Ramos (cell line): ENCODE measurements around the gene ANKZF1.

ENCODE experiments used
- in situ Hi-C: fragments of 300-500 bp; cut with MboI; formaldehyde crosslinking; loops from one replicate; pipeline ENCODE4 v1.14.3; 2022; ENCODE audit warnings: low sequenced_read_pairs; ENCODE audit not compliant: unreplicated experiment

ANKZF1 gene

GRCh38 chr2:219223831-219224610 is 5.6 kb upstream of the ANKZF1 start:
- in situ Hi-C loops, result no loop called here

DNA sequence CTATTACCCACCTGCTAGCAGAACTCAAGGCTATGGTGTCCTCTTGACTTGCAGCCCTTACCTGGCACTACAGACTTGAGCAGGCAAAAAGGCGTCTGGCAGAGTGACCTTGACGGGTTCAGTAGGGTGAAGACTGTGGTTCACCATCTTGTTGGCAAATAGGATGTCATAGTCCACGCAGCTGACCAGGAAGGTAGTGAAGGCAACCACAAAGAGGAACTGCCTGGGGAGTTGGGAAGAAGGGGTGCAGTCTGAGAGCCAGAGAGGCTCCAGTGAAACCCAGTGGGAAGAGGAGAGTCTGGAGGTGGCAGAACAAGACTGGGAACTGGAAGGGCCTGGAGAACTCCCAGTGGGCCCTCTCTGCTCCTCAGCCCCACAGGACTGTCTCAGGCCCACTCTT is 4.3 kb upstream of the ANKZF1 start:
- in situ Hi-C loops, result no loop called here

GRCh38 chr2:219228041-219228910 is 1.3 kb upstream of the ANKZF1 start:
- in situ Hi-C loops, result no loop called here

DNA sequence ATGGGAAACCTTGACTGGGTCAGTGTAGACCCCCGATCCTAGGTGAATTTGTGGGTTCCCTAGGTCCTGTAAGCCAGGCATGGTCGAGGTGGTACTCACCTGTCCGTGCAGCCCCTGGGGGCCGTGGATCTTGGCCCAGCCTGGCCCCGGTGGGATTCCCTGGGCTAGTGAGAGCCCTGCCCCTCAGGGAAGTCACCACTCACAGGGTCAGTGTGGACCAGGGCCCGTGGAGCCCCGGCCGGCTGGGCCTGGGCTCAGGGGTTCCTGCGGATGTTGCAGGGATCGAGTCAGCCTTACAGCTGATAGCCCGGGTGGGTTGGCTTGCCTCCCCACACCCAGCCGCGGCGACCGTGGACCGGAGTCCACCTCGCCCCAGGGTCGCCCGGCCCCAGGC is 698 bp upstream of the ANKZF1 start:
- in situ Hi-C loops, result no loop called here

GRCh38 chr2:219230059-219230540 is 494 bp downstream of the ANKZF1 start:
- in situ Hi-C loops, result no loop called here

DNA sequence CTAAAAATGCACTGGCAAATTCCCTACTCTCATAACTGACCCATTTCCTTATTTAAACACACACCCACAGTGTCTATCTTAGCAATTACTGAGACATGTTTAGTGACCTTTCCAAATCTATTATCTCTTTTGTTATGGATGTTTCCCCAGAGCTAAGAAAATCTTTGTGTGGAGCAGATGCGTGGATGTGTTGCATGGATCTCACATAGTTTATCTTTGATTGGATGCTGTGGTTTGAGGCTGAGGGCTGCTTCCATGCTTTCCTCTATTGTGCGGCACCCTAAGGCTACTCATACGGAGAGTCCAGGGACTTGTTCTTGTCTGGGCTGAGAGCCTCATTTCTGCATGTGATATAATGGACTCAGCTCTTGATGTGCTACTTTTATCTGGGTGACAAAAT is 4.7 kb downstream of the ANKZF1 start:
- in situ Hi-C loops, result no loop called here

GRCh38 chr2:219243291-219243761 is 13.7 kb downstream of the ANKZF1 start:
- in situ Hi-C loops, result no loop called here

DNA sequence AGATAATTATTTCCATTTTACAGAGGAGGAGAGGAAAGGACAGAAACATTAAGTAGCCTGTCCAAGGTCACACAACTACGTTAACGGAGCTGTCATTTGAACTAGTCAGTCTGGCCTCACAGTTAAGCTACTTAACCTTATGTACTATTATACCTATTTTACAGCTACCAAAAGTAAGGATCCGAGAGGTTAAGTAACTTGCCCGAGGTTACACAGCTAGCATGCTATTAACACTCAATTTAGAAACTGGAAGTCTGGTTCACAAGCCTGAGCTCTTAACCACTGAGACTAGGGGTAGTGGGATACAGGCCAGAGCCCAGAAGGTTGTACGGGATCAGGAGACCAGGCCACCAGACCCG is 15.2 kb downstream of the ANKZF1 start:
- in situ Hi-C loops, result loop anchor here (5.0 kb wide), 1 partner anchor 48 kb away; no protein-coding TSS in a partner anchor

DNA sequence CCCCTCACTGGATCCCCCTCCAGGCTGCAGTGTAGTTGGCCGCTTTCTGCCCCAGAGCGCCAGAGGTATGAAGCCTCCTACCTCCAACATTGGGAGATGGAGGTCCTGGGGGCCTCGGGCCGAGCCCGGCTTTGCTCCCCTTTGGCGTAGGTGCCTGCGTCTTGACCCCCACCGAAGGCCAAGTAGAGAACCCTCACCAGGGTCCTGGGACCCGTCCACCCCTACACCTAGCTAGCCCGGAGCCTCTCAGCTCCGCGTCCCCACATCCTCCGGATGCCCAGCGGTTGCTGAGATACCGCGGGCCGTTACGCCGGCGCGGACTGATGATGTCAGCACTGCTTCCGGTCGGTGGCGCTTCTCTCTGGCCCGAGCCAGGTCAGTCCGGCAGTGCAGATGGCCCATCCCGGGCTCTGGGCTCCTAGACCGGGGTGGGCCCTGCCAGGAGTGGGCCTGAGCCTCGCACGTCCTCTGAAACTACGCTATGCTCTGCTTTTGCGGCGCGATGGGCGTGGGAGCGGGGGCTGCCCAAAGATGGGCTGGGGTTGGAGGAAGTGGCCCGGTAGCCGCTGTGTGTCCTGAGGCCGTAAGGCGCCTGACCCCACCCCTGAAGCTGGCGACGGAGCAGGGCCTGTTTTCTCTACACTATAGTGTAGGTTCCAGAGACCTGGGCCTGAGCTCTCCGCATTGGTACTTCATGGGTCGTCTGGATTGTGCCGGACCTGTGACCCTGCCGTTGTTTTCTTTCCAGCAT is 15.7 kb downstream of the ANKZF1 start, which contains the start of the genes GLB1L and STK16:
TSS of gene GLB1L (minus strand) at position 297 of the 751 bp plus-strand sequence. CDS start 1,871 bp downstream, outside the sequence.
TSS of gene STK16 (plus strand) at position 332 of the 751 bp plus-strand sequence. CDS start 521 bp downstream, outside the sequence.
- in situ Hi-C loops, result loop anchor here (5.0 kb wide), 1 partner anchor 47 kb away; no protein-coding TSS in a partner anchor

GRCh38 chr2:219245899-219246230 is 16.3 kb downstream of the ANKZF1 start:
- in situ Hi-C loops, result loop anchor here (5.0 kb wide), 1 partner anchor 46 kb away; no protein-coding TSS in a partner anchor

GRCh38 chr2:219246559-219246958 is 17.0 kb downstream of the ANKZF1 start:
- in situ Hi-C loops, result loop anchor here (5.0 kb wide), 1 partner anchor 46 kb away; no protein-coding TSS in a partner anchor

DNA sequence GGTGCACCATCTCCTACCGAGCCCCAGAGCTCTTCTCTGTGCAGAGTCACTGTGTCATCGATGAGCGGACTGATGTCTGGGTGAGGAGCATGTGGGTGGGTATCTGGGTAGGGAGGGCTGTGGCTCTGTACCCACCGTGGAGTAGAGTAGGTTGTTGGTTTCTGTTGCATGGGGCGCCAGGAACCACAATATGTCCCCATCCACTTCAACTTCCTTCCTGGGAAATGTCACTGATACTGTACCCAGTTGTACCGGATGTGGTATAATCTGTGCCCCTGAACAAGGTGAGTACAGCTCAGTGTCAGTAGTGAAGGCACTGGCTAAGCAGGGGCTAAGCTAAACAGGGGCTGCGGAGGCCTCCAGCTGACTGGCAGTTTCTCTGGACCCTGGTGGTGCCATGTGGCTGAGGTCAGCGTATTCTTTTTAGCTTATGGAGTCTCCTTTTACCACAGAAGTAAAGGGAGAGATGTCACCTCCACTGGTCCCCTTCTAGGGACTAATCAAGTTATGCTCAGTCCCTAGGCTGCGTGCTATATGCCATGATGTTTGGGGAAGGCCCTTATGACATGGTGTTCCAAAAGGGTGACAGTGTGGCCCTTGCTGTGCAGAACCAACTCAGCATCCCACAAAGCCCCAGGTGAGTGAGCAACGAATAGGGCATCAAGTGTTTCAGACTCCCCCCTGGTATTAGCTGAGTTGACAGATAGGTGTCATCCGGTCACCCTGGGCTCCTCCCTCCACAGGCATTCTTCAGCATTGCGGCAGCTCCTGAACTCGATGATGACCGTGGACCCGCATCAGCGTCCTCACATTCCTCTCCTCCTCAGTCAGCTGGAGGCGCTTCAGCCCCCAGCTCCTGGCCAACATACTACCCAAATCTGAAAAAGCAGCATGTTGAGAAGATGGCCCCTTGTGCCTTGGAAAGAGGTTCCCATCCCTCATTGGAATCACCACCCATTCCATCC is 18.4 kb downstream of the ANKZF1 start:
- in situ Hi-C loops, result loop anchor here (5.0 kb wide), 1 partner anchor 44 kb away; no protein-coding TSS in a partner anchor

- in situ Hi-C loops, result loop anchor here (5.0 kb wide), 1 partner anchor 43 kb away; no protein-coding TSS in a partner anchor
Observed at GRCh38 chr2:219248845-219249202, 19.2 kb downstream of the ANKZF1 start.

- in situ Hi-C loops, result loop anchor here (5.0 kb wide), 1 partner anchor 43 kb away; no protein-coding TSS in a partner anchor
Observed at GRCh38 chr2:219249203-219249980, 19.8 kb downstream of the ANKZF1 start.

DNA sequence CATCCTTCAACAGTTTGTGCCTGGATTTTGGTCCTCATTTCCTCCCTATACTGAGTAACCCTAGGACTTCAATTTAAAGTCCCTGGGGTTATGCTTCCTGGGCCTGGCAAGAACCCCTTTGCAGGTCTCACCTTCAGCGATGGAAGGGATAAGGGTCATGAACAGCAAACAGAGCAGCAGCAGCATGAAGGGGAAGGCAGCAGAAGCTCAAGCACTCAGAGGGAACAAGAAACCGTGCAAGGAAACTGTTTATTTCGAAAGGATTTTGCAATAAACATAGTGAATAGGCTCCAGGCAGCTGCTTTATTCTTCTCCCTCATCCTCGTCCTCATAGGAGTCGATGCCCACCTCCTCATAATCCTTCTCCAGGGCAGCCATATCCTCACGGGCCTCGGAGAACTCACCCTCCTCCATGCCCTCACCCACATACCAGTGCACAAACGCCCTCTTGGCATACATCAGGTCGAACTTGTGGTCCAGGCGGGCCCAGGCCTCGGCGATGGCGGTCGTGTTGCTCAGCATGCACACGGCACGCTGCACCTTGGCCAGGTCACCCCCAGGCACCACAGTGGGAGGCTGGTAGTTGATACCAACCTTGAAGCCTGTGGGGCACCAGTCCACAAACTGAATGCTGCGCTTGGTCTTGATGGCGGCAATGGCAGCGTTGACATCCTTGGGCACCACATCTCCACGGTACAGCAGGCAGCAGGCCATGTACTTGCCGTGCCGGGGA is 20.6 kb downstream of the ANKZF1 start:
- in situ Hi-C loops, result no loop called here

GRCh38 chr2:219251656-219252055 is 22.1 kb downstream of the ANKZF1 start:
- in situ Hi-C loops, result no loop called here

DNA sequence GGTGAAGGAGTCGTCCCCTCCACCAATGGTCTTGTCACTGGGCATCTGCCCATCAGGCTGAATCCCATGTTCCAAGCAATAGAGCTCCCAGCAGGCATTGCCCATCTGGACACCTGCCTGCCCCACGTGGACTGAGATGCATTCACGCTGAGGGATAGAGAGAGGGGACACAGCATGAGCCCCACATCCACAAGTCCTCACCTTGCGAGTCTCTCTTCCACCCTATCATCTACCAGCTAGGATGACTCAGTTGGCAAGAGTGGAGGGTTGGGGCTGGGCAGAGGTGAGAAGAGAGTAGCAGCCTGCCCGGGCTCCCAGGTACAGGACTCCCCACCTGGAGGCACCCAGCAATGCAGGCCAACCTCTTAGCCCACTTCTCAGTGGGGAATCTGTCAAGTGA is 22.5 kb downstream of the ANKZF1 start:
- in situ Hi-C loops, result no loop called here

GRCh38 chr2:219252570-219252899 is 22.9 kb downstream of the ANKZF1 start:
- in situ Hi-C loops, result no loop called here
